Astrocyte (in vitro differentiated cells and primary cell): ENCODE measurements around the gene EHD4.

Source experiments
- CTCF ChIP-seq: IDR thresholded peaks from 2 replicates; pipeline ENCODE4 v1.5.1; 2011; ENCODE audit warnings: low read depth, mild to moderate bottlenecking, inconsistent platforms, low read length, moderate library complexity; ENCODE audit not compliant: insufficient read depth
- EZH2 ChIP-seq: IDR thresholded peaks from 2 replicates; pipeline ENCODE4 v1.6.1; 2012; ENCODE audit warnings: mild to moderate bottlenecking, low read length, inconsistent platforms; ENCODE audit not compliant: insufficient read depth

- TF ChIP-seq CTCF (no peak), EZH2 (no peak)
Measured at GRCh38 chr15:41857316-41857715, 115.0 kb downstream of the EHD4 start.
